ENCODE data around the gene LRCH1. TPM values are rescaled to one million over a fixed set of nuclear protein-coding genes. Genes with fewer than 3 reads are reported as not detected.

The LRCH1 gene
- total and polyA plus RNA-seq, 2 of the 4 experiments (the other 2 are of a cell fraction) = 7.0 to 8.8 TPM

DNA sequence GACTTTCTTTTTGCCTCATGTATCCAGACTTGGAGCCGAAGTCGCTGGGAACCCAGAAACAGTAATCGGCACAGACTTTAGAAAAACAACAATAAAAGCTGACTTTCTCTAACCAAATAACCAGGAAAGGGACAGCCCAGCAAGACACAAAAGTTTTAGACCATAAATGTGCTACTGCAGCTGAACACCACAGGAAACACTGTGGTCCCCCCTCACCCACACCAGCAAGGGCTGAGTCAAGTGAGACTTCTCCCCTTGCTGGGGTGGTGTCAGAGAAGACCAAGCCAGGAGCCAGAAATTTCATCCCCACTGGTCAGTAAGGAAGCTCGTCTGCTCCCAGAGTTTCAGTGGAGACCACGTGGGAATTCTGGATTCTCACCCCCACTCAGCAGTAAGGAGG is 173.4 kb downstream of the LRCH1 start:
- POLR2A ChIA-PET (ENCODE audit: unreplicated experiment) = no interaction called here
- in situ Hi-C loops (cut with MboI; ENCODE audit: low sequenced_read_pairs) (loop anchor here (10.0 kb wide), 1 partner anchor 232 kb away; no protein-coding TSS in a partner anchor), intact Hi-C loops (cut with micrococcal nuclease) (no loop called here)

More for the DNA sequence above, 173.4 kb downstream of the LRCH1 start:
- Histone ChIP-seq H3K27ac (ENCODE audit: insufficient read depth, low read length) (no peak overlapping the region), H3K27me3 (ENCODE audit: control insufficient read depth, insufficient read depth, low read length) (no peaks in the 10 kb centered on the region), H2AFZ (replicated peaks; ENCODE audit: low read length, poor library complexity) (no peak overlapping the region), H3K79me1 (ENCODE audit: low read depth in 1 of 2, low read length in 2 of 2) (peaks cover 3% of the 10 kb centered on the region in 2 experiments; a peak in 2 of 4 replicates), H3K4me2 (ENCODE audit: low read depth, low read length) (no peak overlapping the region), H2AK9ac (replicated peaks; ENCODE audit: low read depth, low read length, poor library complexity) (no peak overlapping the region), H3K23ac (ENCODE audit: low read depth, low read length) (no peak overlapping the region), H2BK15ac (ENCODE audit: low read depth, low read length) (no peak overlapping the region), H3K9me1 (ENCODE audit: insufficient read depth, low read length) (no peaks in the 10 kb centered on the region), H2BK120ac (ENCODE audit: low read depth, low read length) (no peak overlapping the region), H3K14ac (replicated peaks; ENCODE audit: low read depth, low read length) (no peak overlapping the region), H2AK5ac (ENCODE audit: low read depth, low read length) (no peak overlapping the region), H3K9me3 (ENCODE audit: control insufficient read depth, insufficient read depth, low read length) (no peaks in the 10 kb centered on the region), H4K8ac (ENCODE audit: low read depth in 2 of 2, low read length in 2 of 2) (no peak overlapping the region), H3K4me3 (ENCODE audit: insufficient read depth, low read depth, low read length) (no peak overlapping the region), H3K18ac (ENCODE audit: low read depth, low read length) (no peak overlapping the region), H3K4me1 (ENCODE audit: control insufficient read depth, insufficient read depth, low read length) (no peaks in the 10 kb centered on the region; the same call in 1 of the 2 replicates), H2BK5ac (ENCODE audit: low read depth, low read length, poor library complexity, severe bottlenecking) (no peak overlapping the region), H3K9ac (ENCODE audit: low read depth, low read length) (no peak overlapping the region), H2BK20ac (ENCODE audit: low read depth, low read length) (no peak overlapping the region), H3K4ac (ENCODE audit: low read depth, low read length) (no peak overlapping the region), H4K91ac (ENCODE audit: insufficient read depth, low read depth, low read length) (no peak overlapping the region), H3K36me3 (ENCODE audit: control insufficient read depth, insufficient read depth, low read length) (peaks cover 25% of the 10 kb centered on the region), H4K20me1 (ENCODE audit: insufficient read depth, low read length) (no peaks in the 10 kb centered on the region), H4K5ac (ENCODE audit: low read depth, low read length) (no peak overlapping the region), H3K56ac (ENCODE audit: extremely low read depth, insufficient read depth, low read length) (no peak overlapping the region)
- no peak for DNase-seq
- no peak for TF ChIP-seq RAD21 (IDR thresholded peaks at IDR 0.05; ENCODE audit: low read length)
- TF ChIP-seq SMC3 (IDR thresholded peaks at IDR 0.05; ENCODE audit: low read depth, low read length) = no peak
- no peak for TF ChIP-seq CEBPB (IDR thresholded peaks at IDR 0.05; ENCODE audit: low read depth, low read length)
- no peak for TF ChIP-seq RFX5 (IDR thresholded peaks at IDR 0.05; ENCODE audit: low read depth, low read length)
- TF ChIP-seq, protein P1, sequence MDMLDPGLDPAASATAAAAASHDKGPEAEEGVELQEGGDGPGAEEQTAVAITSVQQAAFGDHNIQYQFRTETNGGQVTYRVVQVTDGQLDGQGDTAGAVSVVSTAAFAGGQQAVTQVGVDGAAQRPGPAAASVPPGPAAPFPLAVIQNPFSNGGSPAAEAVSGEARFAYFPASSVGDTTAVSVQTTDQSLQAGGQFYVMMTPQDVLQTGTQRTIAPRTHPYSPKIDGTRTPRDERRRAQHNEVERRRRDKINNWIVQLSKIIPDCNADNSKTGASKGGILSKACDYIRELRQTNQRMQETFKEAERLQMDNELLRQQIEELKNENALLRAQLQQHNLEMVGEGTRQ (IDR thresholded peaks at IDR 0.05; ENCODE audit: low read depth, low read length) = no peak
- no peak for TF ChIP-seq CHD1 (IDR thresholded peaks at IDR 0.05; ENCODE audit: low read depth, low read length)
- TF ChIP-seq POLR2A (IDR thresholded peaks at IDR 0.05; ENCODE audit: low read depth, low read length) = no peak
- no peak for TF ChIP-seq FOS (IDR thresholded peaks at IDR 0.05; ENCODE audit: low read depth, low read length)
- TF ChIP-seq, protein P2, sequence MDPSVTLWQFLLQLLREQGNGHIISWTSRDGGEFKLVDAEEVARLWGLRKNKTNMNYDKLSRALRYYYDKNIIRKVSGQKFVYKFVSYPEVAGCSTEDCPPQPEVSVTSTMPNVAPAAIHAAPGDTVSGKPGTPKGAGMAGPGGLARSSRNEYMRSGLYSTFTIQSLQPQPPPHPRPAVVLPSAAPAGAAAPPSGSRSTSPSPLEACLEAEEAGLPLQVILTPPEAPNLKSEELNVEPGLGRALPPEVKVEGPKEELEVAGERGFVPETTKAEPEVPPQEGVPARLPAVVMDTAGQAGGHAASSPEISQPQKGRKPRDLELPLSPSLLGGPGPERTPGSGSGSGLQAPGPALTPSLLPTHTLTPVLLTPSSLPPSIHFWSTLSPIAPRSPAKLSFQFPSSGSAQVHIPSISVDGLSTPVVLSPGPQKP (IDR thresholded peaks at IDR 0.05; ENCODE audit: borderline replicate concordance, low read depth, low read length) = no peak
- no peak for TF ChIP-seq MAZ (IDR thresholded peaks at IDR 0.05; ENCODE audit: borderline replicate concordance, low read depth, low read length)
- no peak for ATAC-seq (ENCODE audit: low read depth)
- BruUV-seq (replicated peaks) = no TSS peak
- CTCF ChIA-PET = interaction anchor here (0.7 kb wide), 1 partner anchor 124 kb away, joined by 3 read pairs; no protein-coding TSS in a partner anchor
- no CpG with 5 or more reads among the region's 5 CpGs for WGBS, 2 experiments (ENCODE audit: extremely low coverage in 2 of 2, insufficient read length in 1 of 2)
- dilution Hi-C loops (cut with HindIII; ENCODE audit: low sequenced_read_pairs, unreplicated experiment) = no loop called here
